ENCODE measurements around the gene ZNF366. TPM values are rescaled to one million over a fixed set of nuclear protein-coding genes. Genes with fewer than 3 reads are reported as not detected.

Gene ZNF366, protein sequence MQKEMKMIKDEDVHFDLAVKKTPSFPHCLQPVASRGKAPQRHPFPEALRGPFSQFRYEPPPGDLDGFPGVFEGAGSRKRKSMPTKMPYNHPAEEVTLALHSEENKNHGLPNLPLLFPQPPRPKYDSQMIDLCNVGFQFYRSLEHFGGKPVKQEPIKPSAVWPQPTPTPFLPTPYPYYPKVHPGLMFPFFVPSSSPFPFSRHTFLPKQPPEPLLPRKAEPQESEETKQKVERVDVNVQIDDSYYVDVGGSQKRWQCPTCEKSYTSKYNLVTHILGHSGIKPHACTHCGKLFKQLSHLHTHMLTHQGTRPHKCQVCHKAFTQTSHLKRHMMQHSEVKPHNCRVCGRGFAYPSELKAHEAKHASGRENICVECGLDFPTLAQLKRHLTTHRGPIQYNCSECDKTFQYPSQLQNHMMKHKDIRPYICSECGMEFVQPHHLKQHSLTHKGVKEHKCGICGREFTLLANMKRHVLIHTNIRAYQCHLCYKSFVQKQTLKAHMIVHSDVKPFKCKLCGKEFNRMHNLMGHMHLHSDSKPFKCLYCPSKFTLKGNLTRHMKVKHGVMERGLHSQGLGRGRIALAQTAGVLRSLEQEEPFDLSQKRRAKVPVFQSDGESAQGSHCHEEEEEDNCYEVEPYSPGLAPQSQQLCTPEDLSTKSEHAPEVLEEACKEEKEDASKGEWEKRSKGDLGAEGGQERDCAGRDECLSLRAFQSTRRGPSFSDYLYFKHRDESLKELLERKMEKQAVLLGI
- under 0.01 TPM in 1 of 2 replicates, not detected in the other for total RNA-seq

DNA sequence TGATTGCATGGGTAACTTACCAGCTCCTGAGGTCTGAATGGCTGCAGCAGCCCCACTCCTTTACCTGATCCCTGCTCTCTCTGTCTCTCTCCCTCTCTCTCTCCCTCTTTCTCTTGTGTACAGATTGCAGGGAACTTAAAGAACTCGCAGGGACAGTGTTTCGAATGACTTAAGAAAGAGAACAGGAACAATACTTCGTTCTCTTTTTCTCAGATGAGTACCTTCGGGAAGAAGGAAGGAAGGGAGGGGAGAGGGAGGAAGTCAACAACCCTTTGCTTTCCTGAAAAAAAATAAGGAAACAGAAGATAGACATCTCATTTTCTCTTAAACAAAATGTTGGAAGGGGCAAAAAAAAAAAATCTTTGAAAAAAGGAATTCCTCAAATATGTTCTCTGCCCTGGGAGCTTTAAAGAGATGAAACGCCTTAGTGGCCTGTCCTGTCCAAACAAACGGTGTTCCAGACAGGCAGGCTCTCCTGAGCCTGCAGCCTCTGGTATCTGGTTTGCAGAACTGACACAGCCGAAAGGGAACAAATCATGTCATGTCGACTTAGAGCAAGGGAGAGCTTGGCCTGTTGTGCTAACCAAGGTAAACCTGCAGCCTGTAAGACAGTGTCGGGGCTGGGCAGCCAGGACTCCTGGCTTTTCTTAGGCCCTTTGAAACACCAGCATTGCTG is at the start of gene ZNF366:
TSS of gene ZNF366 (minus strand) at position 180 of the 676 bp plus-strand sequence. CDS start 45,914 bp downstream, outside the sequence.

Other genes with a start within 250 kb of the ZNF366 start
- 87.8 and 89.2 TPM in 2 replicates for gene MRPS27, start 187.2 kb downstream of the ZNF366 start, total RNA-seq
- 11.0 and 13.2 TPM in 2 replicates for gene PTCD2, start 187.0 kb downstream of the ZNF366 start, total RNA-seq

Measured in uterine smooth muscle cell (primary cell).